ENCODE measurements around the gene ECT2L. TPM values are rescaled to one million over a fixed set of nuclear protein-coding genes. Genes with fewer than 3 reads are reported as not detected.

Gene ECT2L
- total RNA-seq, 1 experiment from 2014 or later: not detected

GRCh38 chr6:138848461-138848860 lies 52.6 kb downstream of the ECT2L start:
- Mint-ChIP-seq H3K4me3 (ENCODE audit: unreplicated experiment) (no peak overlapping the region), H3K36me3 (ENCODE audit: insufficient read depth, unreplicated experiment) (no peaks in the 10 kb centered on the region), H3K27ac (ENCODE audit: unreplicated experiment) (no peak overlapping the region), H3K27me3 (ENCODE audit: insufficient read depth, unreplicated experiment) (no peaks in the 10 kb centered on the region), H3K9me3 (ENCODE audit: unreplicated experiment) (no peaks in the 10 kb centered on the region), H3K4me1 (ENCODE audit: low read depth, unreplicated experiment) (no peaks in the 10 kb centered on the region)
- no peak for DNase-seq
- intact Hi-C loops (cut with micrococcal nuclease; ENCODE audit: unreplicated experiment): no loop called here
- POLR2A ChIA-PET: no interaction called here
- BruUV-seq (replicated peaks): no TSS peak
- no peaks in the 10 kb centered on the region for H3K36me3 ChIP-seq (ENCODE audit: control insufficient read depth, insufficient read depth, low read length)
- H3K4me3 ChIP-seq (ENCODE audit: low read depth, low read length): no peak overlapping the region
- H3K4me1 ChIP-seq: no peaks in the 10 kb centered on the region
- H3K9me3 ChIP-seq: no peaks in the 10 kb centered on the region
- H3K27me3 ChIP-seq (replicated peaks; ENCODE audit: control insufficient read depth, insufficient read depth, low read length): no peaks in the 10 kb centered on the region
- TF ChIP-seq CTCF (IDR thresholded peaks at IDR 0.05; ENCODE audit: insufficient read depth in 1 of 2, low read depth in 1 of 2, low read length in 1 of 2, severe bottlenecking in 1 of 2, unreplicated experiment in 1 of 2): no peak
- CTCF ChIA-PET: no interaction called here

- intact Hi-C loops (cut with micrococcal nuclease; ENCODE audit: unreplicated experiment): no loop called here
- Mint-ChIP-seq H3K4me1 (ENCODE audit: low read depth, unreplicated experiment) (no peaks in the 10 kb centered on the region), H3K36me3 (ENCODE audit: insufficient read depth, unreplicated experiment) (no peaks in the 10 kb centered on the region), H3K27ac (ENCODE audit: unreplicated experiment) (no peak overlapping the region), H3K27me3 (ENCODE audit: insufficient read depth, unreplicated experiment) (no peaks in the 10 kb centered on the region), H3K9me3 (ENCODE audit: unreplicated experiment) (no peaks in the 10 kb centered on the region), H3K4me3 (ENCODE audit: unreplicated experiment) (no peak overlapping the region)
- no peaks in the 10 kb centered on the region for H3K9me3 ChIP-seq
- BruUV-seq (replicated peaks): no TSS peak
- H3K4me1 ChIP-seq: no peaks in the 10 kb centered on the region
- ChIA-PET CTCF (no interaction called here), POLR2A (no interaction called here)
- no peak overlapping the region for H3K4me3 ChIP-seq (ENCODE audit: low read depth, low read length)
- H3K36me3 ChIP-seq (ENCODE audit: control insufficient read depth, insufficient read depth, low read length): no peaks in the 10 kb centered on the region
- no peak for DNase-seq
- no peaks in the 10 kb centered on the region for H3K27me3 ChIP-seq (replicated peaks; ENCODE audit: control insufficient read depth, insufficient read depth, low read length)
- TF ChIP-seq CTCF (IDR thresholded peaks at IDR 0.05; ENCODE audit: insufficient read depth in 1 of 2, low read depth in 1 of 2, low read length in 1 of 2, severe bottlenecking in 1 of 2, unreplicated experiment in 1 of 2): no peak
Observed at GRCh38 chr6:138849791-138850190, 53.9 kb downstream of the ECT2L start.

GRCh38 chr6:138856654-138857053 lies 60.8 kb downstream of the ECT2L start:
- no peaks in the 10 kb centered on the region for H3K27me3 ChIP-seq (replicated peaks; ENCODE audit: control insufficient read depth, insufficient read depth, low read length)
- DNase-seq: no peak
- H3K9me3 Mint-ChIP-seq (ENCODE audit: unreplicated experiment): no peaks in the 10 kb centered on the region
- H3K4me3 Mint-ChIP-seq (ENCODE audit: unreplicated experiment): no peak overlapping the region
- no peak overlapping the region for H3K27ac Mint-ChIP-seq (ENCODE audit: unreplicated experiment)
- no peak overlapping the region for H3K4me3 ChIP-seq (ENCODE audit: low read depth, low read length)
- TF ChIP-seq CTCF (IDR thresholded peaks at IDR 0.05; ENCODE audit: insufficient read depth in 1 of 2, low read depth in 1 of 2, low read length in 1 of 2, severe bottlenecking in 1 of 2, unreplicated experiment in 1 of 2): no peak
- no peaks in the 10 kb centered on the region for H3K4me1 Mint-ChIP-seq (ENCODE audit: low read depth, unreplicated experiment)
- no peaks in the 10 kb centered on the region for H3K9me3 ChIP-seq
- POLR2A ChIA-PET: no interaction called here
- intact Hi-C loops (cut with micrococcal nuclease; ENCODE audit: unreplicated experiment): no loop called here
- H3K4me1 ChIP-seq: no peaks in the 10 kb centered on the region
- H3K36me3 Mint-ChIP-seq (ENCODE audit: insufficient read depth, unreplicated experiment): no peaks in the 10 kb centered on the region
- H3K27me3 Mint-ChIP-seq (ENCODE audit: insufficient read depth, unreplicated experiment): peaks cover 2% of the 10 kb centered on the region
- H3K36me3 ChIP-seq (ENCODE audit: control insufficient read depth, insufficient read depth, low read length): no peaks in the 10 kb centered on the region
- CTCF ChIA-PET: no interaction called here
- no TSS peak for BruUV-seq (replicated peaks)

Measured in Caco-2 (cell line).